Nephron progenitor cell (in vitro differentiated cells): ENCODE measurements around the gene CBR4.
"Not testable (repeated sequence)": the region's sequence is repeated elsewhere in the genome, so short reads cannot be mapped to it uniquely, and the experiment has no call there.

Experiments
- DNase-seq: peaks from one replicate; pipeline ENCODE4 v3.0.0; 2021
- H3K27ac Mint-ChIP-seq: 2 replicates; pipeline ENCODE4 v1.8.0; 2021; ENCODE audit warnings: mild to moderate bottlenecking, moderate library complexity, mixed read lengths
- H3K27me3 Mint-ChIP-seq: 2 replicates; pipeline ENCODE4 v1.8.0; 2021; ENCODE audit warnings: mild to moderate bottlenecking, low read depth, mixed read lengths; ENCODE audit not compliant: poor library complexity
- H3K36me3 Mint-ChIP-seq: 2 replicates; pipeline ENCODE4 v1.8.0; 2021; ENCODE audit warnings: low read depth, mixed read lengths
- H3K4me1 Mint-ChIP-seq: 2 replicates; pipeline ENCODE4 v1.8.0; 2021; ENCODE audit warnings: mixed read lengths
- H3K4me3 Mint-ChIP-seq: 2 replicates; pipeline ENCODE4 v1.8.0; 2021; ENCODE audit warnings: mild to moderate bottlenecking, moderate library complexity, mixed read lengths
- H3K9me3 Mint-ChIP-seq: 2 replicates; pipeline ENCODE4 v1.8.0; 2021; ENCODE audit warnings: mild to moderate bottlenecking, moderate library complexity, mixed read lengths
- CTCF ChIP-seq: fragments of 200-600 bp; sonication (generic); IDR thresholded peaks from 2 replicates; pipeline ENCODE4 v1.5.0; 2021; ENCODE audit warnings: antibody characterized with exemption

The CBR4 gene

DNA sequence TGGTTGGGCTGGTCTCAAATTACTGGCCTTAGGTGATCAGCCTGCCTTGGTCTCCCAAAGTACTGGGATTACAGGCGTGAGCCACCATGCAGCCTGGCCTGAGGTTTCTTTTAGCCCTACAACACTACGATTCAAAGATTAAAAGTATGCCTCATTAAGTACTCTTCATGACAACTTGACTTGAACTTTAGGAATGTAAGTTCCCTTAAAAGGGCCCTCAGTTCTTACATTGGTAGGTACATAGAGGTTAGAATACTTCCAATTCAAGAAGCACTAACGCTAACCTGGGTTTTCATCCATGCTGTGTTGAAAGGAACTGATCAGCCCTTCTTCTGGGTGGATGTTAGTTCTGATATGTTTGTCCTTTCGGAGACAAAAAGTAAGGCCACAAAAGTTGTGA lies 15.1 kb downstream of the CBR4 start:
- no peaks in the 10 kb centered on the region for H3K9me3 Mint-ChIP-seq
- H3K36me3 Mint-ChIP-seq = peaks cover 59% of the 10 kb centered on the region
- DNase-seq = no peak

GRCh38 chr4:168993714-168994510 lies 16.1 kb downstream of the CBR4 start:
- H3K36me3 Mint-ChIP-seq = peaks cover 61% of the 10 kb centered on the region
- H3K4me3 Mint-ChIP-seq = no peak overlapping the region
- H3K27me3 Mint-ChIP-seq = no peaks in the 10 kb centered on the region
- no peak for DNase-seq
- peaks cover 27% of the 10 kb centered on the region for H3K4me1 Mint-ChIP-seq
- no peak for TF ChIP-seq CTCF
- H3K27ac Mint-ChIP-seq = peak overlapping the region; percentile 84
- no peaks in the 10 kb centered on the region for H3K9me3 Mint-ChIP-seq

More for the DNA sequence above, 15.1 kb downstream of the CBR4 start:
- Mint-ChIP-seq H3K27me3 (no peaks in the 10 kb centered on the region), H3K4me1 (peaks cover 27% of the 10 kb centered on the region), H3K4me3 (no peak overlapping the region), H3K27ac (peak overlapping the region; percentile 4)
- TF ChIP-seq CTCF = no peak

DNA sequence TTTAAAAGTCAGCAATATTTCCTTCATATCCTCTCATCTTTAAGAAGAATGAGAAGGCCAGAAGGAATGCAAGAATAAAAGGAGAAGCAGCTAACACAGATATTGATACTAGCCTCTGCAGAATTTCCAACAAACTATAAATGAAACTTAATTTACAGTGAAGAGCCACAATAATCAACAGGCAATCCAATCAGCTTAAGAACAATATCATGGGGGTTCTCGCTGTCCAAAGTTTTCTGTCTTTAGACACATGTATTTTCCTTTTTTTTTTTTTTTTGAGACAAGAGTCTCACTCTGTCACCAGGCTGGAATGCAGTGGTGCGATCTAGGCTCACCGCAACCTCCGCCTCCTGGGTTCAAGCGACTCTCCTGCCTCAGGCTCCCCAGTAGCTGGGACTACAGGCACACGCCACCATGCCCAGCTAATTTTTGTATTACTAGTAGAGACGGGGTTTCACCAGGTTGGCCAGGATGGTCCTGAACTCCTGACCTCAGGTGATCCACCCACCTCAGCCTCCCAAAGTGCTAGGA lies 17.0 kb downstream of the CBR4 start:
- not testable (repeated sequence) for H3K27me3 Mint-ChIP-seq, DNase-seq, H3K4me3 Mint-ChIP-seq, H3K9me3 Mint-ChIP-seq
- Mint-ChIP-seq H3K4me1 (peaks cover 27% of the 10 kb centered on the region), H3K36me3 (peaks cover 59% of the 10 kb centered on the region), H3K27ac (peak overlapping the region; percentile 84)

DNA sequence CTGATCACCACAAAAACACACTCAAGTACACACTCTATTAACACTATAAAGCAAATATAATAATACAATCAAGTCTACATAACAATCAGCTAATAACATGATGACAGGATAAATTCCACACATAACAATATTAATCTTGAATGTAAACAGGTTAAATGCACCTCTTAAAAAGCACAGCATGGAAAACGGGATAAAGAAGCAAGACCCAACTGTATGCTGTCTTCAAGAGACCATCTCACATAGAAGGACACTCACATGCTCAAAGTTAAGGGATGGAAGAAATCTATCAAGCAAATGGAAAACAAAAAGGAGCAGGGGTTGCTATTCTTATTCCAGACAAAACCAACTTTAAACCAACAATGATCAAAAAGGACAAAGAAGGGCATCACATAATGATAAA lies 28.1 kb downstream of the CBR4 start:
- TF ChIP-seq CTCF = no peak
- H3K36me3 Mint-ChIP-seq = peaks cover 80% of the 10 kb centered on the region
- peaks cover 60% of the 10 kb centered on the region for H3K9me3 Mint-ChIP-seq
- H3K4me3 Mint-ChIP-seq = no peak overlapping the region
- no peaks in the 10 kb centered on the region for H3K27me3 Mint-ChIP-seq
- H3K4me1 Mint-ChIP-seq = no peaks in the 10 kb centered on the region
- H3K27ac Mint-ChIP-seq = no peak overlapping the region
- no peak for DNase-seq

DNA sequence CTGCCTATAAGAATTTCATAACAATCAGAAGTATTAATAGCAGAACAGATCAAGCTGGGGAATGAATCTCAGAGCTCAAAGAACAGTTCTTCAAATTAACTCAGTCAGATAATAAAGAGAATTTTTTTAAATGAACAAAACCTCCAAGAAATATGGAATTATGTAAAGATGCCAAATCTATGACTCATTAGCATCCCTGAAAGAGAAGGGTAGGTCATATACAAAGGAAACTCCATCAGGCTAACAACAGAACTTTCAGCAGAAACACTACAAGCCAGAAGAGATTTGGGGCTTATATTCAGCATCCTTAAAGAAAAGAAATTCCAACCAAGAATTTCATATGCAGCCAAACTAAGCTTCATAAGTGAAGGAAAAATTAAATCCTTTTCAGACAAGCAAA lies 28.6 kb downstream of the CBR4 start:
- H3K27me3 Mint-ChIP-seq = no peaks in the 10 kb centered on the region
- H3K4me3 Mint-ChIP-seq = no peak overlapping the region
- H3K4me1 Mint-ChIP-seq = no peaks in the 10 kb centered on the region
- peaks cover 60% of the 10 kb centered on the region for H3K9me3 Mint-ChIP-seq
- no peak for TF ChIP-seq CTCF
- no peak overlapping the region for H3K27ac Mint-ChIP-seq
- H3K36me3 Mint-ChIP-seq = peaks cover 76% of the 10 kb centered on the region
- DNase-seq = no peak

DNA sequence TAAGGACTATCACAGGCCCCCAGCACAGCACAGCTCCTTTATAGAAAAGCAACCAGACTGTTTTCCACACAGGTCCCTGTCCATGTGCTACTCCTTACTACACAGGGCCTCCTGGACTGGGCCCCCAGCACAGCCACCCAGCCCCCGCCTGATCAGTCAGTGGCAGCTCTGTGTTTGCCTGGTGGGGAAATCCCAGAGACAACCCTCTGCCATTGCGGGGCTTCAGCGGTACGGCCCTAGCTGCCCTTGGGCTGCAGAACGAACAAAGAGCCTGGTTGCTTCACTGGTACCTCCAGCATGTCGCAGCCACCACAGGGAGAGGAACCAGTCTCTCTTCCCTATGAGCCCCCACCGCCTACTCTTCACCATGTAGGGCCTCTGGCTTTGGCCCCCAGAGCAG lies 30.7 kb downstream of the CBR4 start:
- H3K4me3 Mint-ChIP-seq = no peak overlapping the region
- no peak for TF ChIP-seq CTCF
- H3K27ac Mint-ChIP-seq = no peak overlapping the region
- H3K9me3 Mint-ChIP-seq = peaks cover 44% of the 10 kb centered on the region
- H3K4me1 Mint-ChIP-seq = no peaks in the 10 kb centered on the region
- no peak for DNase-seq
- H3K27me3 Mint-ChIP-seq = peaks cover 4% of the 10 kb centered on the region
- peaks cover 54% of the 10 kb centered on the region for H3K36me3 Mint-ChIP-seq
